ENCODE results near the gene GALNTL6. TPM values are rescaled to one million over a fixed set of nuclear protein-coding genes. Genes with fewer than 3 reads are reported as not detected.
A peak's percentile ranks its signal among the peaks of the same experiment; 100 is the strongest.

Gene GALNTL6
- total and polyA plus RNA-seq, 2 of the 4 experiments (the other 2 are of a cell fraction) = under 0.01 TPM; not detected in 1

GRCh38 chr4:173076903-173077634 lies 1263.9 kb downstream of the GALNTL6 start:
- intact Hi-C loops (cut with micrococcal nuclease) (no loop called here), dilution Hi-C loops (cut with HindIII; ENCODE audit: low sequenced_read_pairs, unreplicated experiment) (no loop called here), in situ Hi-C loops (cut with MboI; ENCODE audit: low sequenced_read_pairs) (no loop called here)
- Histone ChIP-seq H3K36me3 (ENCODE audit: control insufficient read depth, insufficient read depth, low read length) (no peaks in the 10 kb centered on the region), H4K8ac (ENCODE audit: low read depth in 2 of 2, low read length in 2 of 2) (no peak overlapping the region), H3K14ac (replicated peaks; ENCODE audit: low read depth, low read length) (no peak overlapping the region), H2AK5ac (ENCODE audit: low read depth, low read length) (no peak overlapping the region), H4K5ac (ENCODE audit: low read depth, low read length) (no peak overlapping the region), H2AK9ac (replicated peaks; ENCODE audit: low read depth, low read length, poor library complexity) (no peak overlapping the region), H3K9me1 (ENCODE audit: insufficient read depth, low read length) (no peaks in the 10 kb centered on the region), H2AFZ (replicated peaks; ENCODE audit: low read length, poor library complexity) (no peak overlapping the region), H3K18ac (ENCODE audit: low read depth, low read length) (no peak overlapping the region), H3K27ac (ENCODE audit: insufficient read depth, low read length) (no peak overlapping the region), H3K27me3 (ENCODE audit: control insufficient read depth, insufficient read depth, low read length) (no peaks in the 10 kb centered on the region), H3K4ac (ENCODE audit: low read depth, low read length) (no peak overlapping the region), H3K9ac (ENCODE audit: low read depth, low read length) (no peak overlapping the region), H4K91ac (ENCODE audit: insufficient read depth, low read depth, low read length) (no peak overlapping the region), H2BK120ac (ENCODE audit: low read depth, low read length) (no peak overlapping the region), H3K4me2 (ENCODE audit: low read depth, low read length) (no peak overlapping the region), H3K4me1 (ENCODE audit: control insufficient read depth, insufficient read depth, low read length) (peaks cover 2% of the 10 kb centered on the region; the same call in 1 of the 2 replicates), H3K23ac (ENCODE audit: low read depth, low read length) (no peak overlapping the region), H3K9me3 (ENCODE audit: control insufficient read depth, insufficient read depth, low read length) (no peaks in the 10 kb centered on the region), H2BK20ac (ENCODE audit: low read depth, low read length) (no peak overlapping the region), H3K4me3 (ENCODE audit: insufficient read depth, low read depth, low read length) (no peak overlapping the region), H3K56ac (ENCODE audit: extremely low read depth, insufficient read depth, low read length) (no peak overlapping the region), H4K20me1 (ENCODE audit: insufficient read depth, low read length) (no peaks in the 10 kb centered on the region), H2BK15ac (ENCODE audit: low read depth, low read length) (no peak overlapping the region), H3K79me1 (ENCODE audit: low read depth in 1 of 2, low read length in 2 of 2) (no peaks in the 10 kb centered on the region), H2BK5ac (ENCODE audit: low read depth, low read length, poor library complexity, severe bottlenecking) (no peak overlapping the region)
- no peak for ATAC-seq (ENCODE audit: low read depth)
- DNase-seq = peak; percentile 12
- ChIA-PET CTCF (no interaction called here), POLR2A (ENCODE audit: unreplicated experiment) (no interaction called here)
- TF ChIP-seq SMC3 (IDR thresholded peaks at IDR 0.05; ENCODE audit: low read depth, low read length) (no peak), USF2 (IDR thresholded peaks at IDR 0.05; ENCODE audit: low read depth, low read length) (no peak), MAZ (IDR thresholded peaks at IDR 0.05; ENCODE audit: borderline replicate concordance, low read depth, low read length) (no peak), ELK1 (IDR thresholded peaks at IDR 0.05; ENCODE audit: borderline replicate concordance, low read depth, low read length) (no peak), NFE2L2 (IDR thresholded peaks at IDR 0.05; ENCODE audit: low read depth, low read length) (no peak), POLR2A (IDR thresholded peaks at IDR 0.05; ENCODE audit: low read depth, low read length) (no peak), MAFK (IDR thresholded peaks at IDR 0.05; ENCODE audit: low read depth, low read length) (no peak), RAD21 (IDR thresholded peaks at IDR 0.05; ENCODE audit: low read length) (no peak), FOS (IDR thresholded peaks at IDR 0.05; ENCODE audit: low read depth, low read length) (no peak), BHLHE40 (IDR thresholded peaks at IDR 0.05; ENCODE audit: low read depth, low read length) (no peak), RCOR1 (IDR thresholded peaks at IDR 0.05; ENCODE audit: insufficient replicate concordance, low read length) (no peak), RFX5 (IDR thresholded peaks at IDR 0.05; ENCODE audit: low read depth, low read length) (no peak), MXI1 (IDR thresholded peaks at IDR 0.05; ENCODE audit: borderline replicate concordance, low read depth, low read length) (no peak), CTCF (conservative IDR thresholded peaks at IDR 0.05; ENCODE audit: low read depth, low read length) (no peak), CHD1 (IDR thresholded peaks at IDR 0.05; ENCODE audit: low read depth, low read length) (no peak), CEBPB (IDR thresholded peaks at IDR 0.05; ENCODE audit: low read depth, low read length) (no peak)
- BruUV-seq (replicated peaks) = no TSS peak
- no CpG with 5 or more reads among the region's 3 CpGs for WGBS, 2 experiments (ENCODE audit: extremely low coverage in 2 of 2, insufficient read length in 1 of 2)
